AG08395 (cell line): ENCODE results near the gene PRKAB1.

Source experiments
- DNase-seq: peaks from one replicate; pipeline ENCODE4 v3.0.0; 2012; ENCODE audit warnings: mixed read lengths, low spot score

The PRKAB1 gene

GRCh38 chr12:119712721-119713120 lies 44.8 kb downstream of the PRKAB1 start:
- no peak for DNase-seq

GRCh38 chr12:119713551-119714031 lies 45.7 kb downstream of the PRKAB1 start:
- no peak for DNase-seq

GRCh38 chr12:119714614-119715267 lies 46.8 kb downstream of the PRKAB1 start:
- DNase-seq = no peak

GRCh38 chr12:119715268-119715620 lies 47.3 kb downstream of the PRKAB1 start:
- no peak for DNase-seq

- no peak for DNase-seq
Measured at GRCh38 chr12:119718141-119718540, 50.2 kb downstream of the PRKAB1 start.

GRCh38 chr12:119720349-119720748 lies 52.4 kb downstream of the PRKAB1 start:
- DNase-seq = no peak

- DNase-seq = no peak
Measured at GRCh38 chr12:119721306-119721705, 53.4 kb downstream of the PRKAB1 start.

GRCh38 chr12:119725523-119725922 lies 57.6 kb downstream of the PRKAB1 start:
- no peak for DNase-seq

GRCh38 chr12:119727600-119728443 lies 59.9 kb downstream of the PRKAB1 start:
- DNase-seq = no peak

GRCh38 chr12:119728444-119728745 lies 60.5 kb downstream of the PRKAB1 start:
- DNase-seq = no peak

- DNase-seq = no peak
Measured at GRCh38 chr12:119729871-119730270, 61.9 kb downstream of the PRKAB1 start.

GRCh38 chr12:119730381-119730780 lies 62.4 kb downstream of the PRKAB1 start:
- no peak for DNase-seq
